HFFc6 (cell line): ENCODE measurements around the gene NFATC3. TPM values are rescaled to one million over a fixed set of nuclear protein-coding genes. Genes with fewer than 3 reads are reported as not detected.
A peak's percentile ranks its signal among the peaks of the same experiment; 100 is the strongest.

Experiments used
- DNase-seq: peaks from one replicate; pipeline ENCODE4 v3.0.0-alpha.2; 2018
- H3K27ac Mint-ChIP-seq: 2 replicates; pipeline ENCODE4 v1.8.0; 2020; ENCODE audit warnings: mild to moderate bottlenecking, mixed read lengths
- H3K27me3 Mint-ChIP-seq: 2 replicates; pipeline ENCODE4 v1.8.0; 2021; ENCODE audit warnings: mild to moderate bottlenecking, moderate library complexity, mixed read lengths; ENCODE audit not compliant: insufficient read depth
- H3K36me3 Mint-ChIP-seq: 2 replicates; pipeline ENCODE4 v1.8.0; 2021; ENCODE audit warnings: low read depth, mixed read lengths
- H3K4me1 Mint-ChIP-seq: 2 replicates; pipeline ENCODE4 v1.8.0; 2020; ENCODE audit warnings: low read depth, mixed read lengths
- H3K4me3 Mint-ChIP-seq: 2 replicates; pipeline ENCODE4 v1.8.0; 2020; ENCODE audit warnings: mild to moderate bottlenecking, moderate library complexity, mixed read lengths
- H3K9me3 Mint-ChIP-seq: 2 replicates; pipeline ENCODE4 v1.8.0; 2020; ENCODE audit warnings: mild to moderate bottlenecking, mixed read lengths
- CTCF ChIP-seq: fragments of 200-600 bp; sonication (generic); IDR thresholded peaks from 2 replicates; pipeline ENCODE4 v1.5.0; 2021; ENCODE audit warnings: antibody characterized with exemption, mild to moderate bottlenecking
- microRNA-seq: library from miRNA; unstranded; fragments of <30 nt; microRNA quantifications from one replicate; pipeline ENCODE4, GENCODE V29; 2019
- total RNA-seq, 6 experiments: library from RNA; stranded (reverse); fragmentation: NEBNext Ultra II Directional; extraction: Animal tissue kit (Norgen Biotek cat#: 25700); gene quantifications; 2 replicates in 1 of 6; 3 replicates in 5 of 6; pipeline ENCODE4 v1.2.3, GENCODE V29; 2021

The NFATC3 gene
- total RNA-seq, 6 experiments from 2014 or later, result 17.2 to 20.7 (median 19.9) TPM

- H3K4me1 Mint-ChIP-seq, result peaks cover 22% of the 10 kb centered on the region
- TF ChIP-seq CTCF, result no peak
- DNase-seq, result no peak
- no peak overlapping the region for H3K4me3 Mint-ChIP-seq
- no peak overlapping the region for H3K27ac Mint-ChIP-seq
- H3K27me3 Mint-ChIP-seq, result no peaks in the 10 kb centered on the region
- H3K9me3 Mint-ChIP-seq, result no peaks in the 10 kb centered on the region
- peaks cover 21% of the 10 kb centered on the region; the same call in 1 of the 2 replicates for H3K36me3 Mint-ChIP-seq
Observed at GRCh38 chr16:68273896-68274295, 188.7 kb downstream of the NFATC3 start.

GRCh38 chr16:68274441-68274840 is 189.3 kb downstream of the NFATC3 start:
- H3K4me1 Mint-ChIP-seq, result peaks cover 16% of the 10 kb centered on the region
- H3K9me3 Mint-ChIP-seq, result no peaks in the 10 kb centered on the region
- no peak for DNase-seq
- no peak for TF ChIP-seq CTCF
- peaks cover 15% of the 10 kb centered on the region; the same call in 1 of the 2 replicates for H3K36me3 Mint-ChIP-seq
- no peak overlapping the region for H3K4me3 Mint-ChIP-seq
- no peaks in the 10 kb centered on the region for H3K27me3 Mint-ChIP-seq
- H3K27ac Mint-ChIP-seq, result no peak overlapping the region

DNA sequence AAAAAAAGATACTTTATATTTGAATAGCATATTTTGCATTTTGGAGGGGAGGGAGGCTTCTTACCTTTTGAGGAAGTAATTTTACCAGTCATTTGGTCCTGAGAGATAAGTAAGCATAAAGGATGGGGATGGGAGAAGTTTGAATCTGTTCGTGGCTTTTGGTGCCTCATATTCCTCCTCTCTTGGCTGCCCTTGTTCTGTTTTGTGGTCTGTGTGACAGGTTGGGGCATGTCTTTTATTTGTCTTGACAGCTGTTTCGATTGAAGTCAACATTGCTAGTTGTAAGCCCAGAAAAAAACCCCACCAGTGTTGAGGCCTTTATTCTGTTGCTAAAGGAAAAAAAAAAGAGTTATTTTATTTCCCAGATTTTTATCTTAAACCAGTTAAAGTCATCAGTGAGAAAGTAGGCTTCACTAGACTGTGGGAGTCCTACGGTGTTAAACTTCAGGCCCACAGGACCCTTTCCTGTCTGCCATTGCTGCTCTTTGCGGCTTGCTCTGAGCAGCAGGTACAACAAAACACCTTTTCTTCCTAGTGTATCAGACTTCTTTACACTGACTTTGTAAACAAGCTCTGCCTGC is 190.5 kb downstream of the NFATC3 start:
- no peak for TF ChIP-seq CTCF
- H3K27me3 Mint-ChIP-seq, result no peaks in the 10 kb centered on the region
- H3K9me3 Mint-ChIP-seq, result no peaks in the 10 kb centered on the region
- peaks cover 21% of the 10 kb centered on the region for H3K36me3 Mint-ChIP-seq
- no peak for DNase-seq
- no peak overlapping the region for H3K4me3 Mint-ChIP-seq
- peaks cover 10% of the 10 kb centered on the region for H3K4me1 Mint-ChIP-seq
- H3K27ac Mint-ChIP-seq, result peak overlapping the region; percentile 24

DNA sequence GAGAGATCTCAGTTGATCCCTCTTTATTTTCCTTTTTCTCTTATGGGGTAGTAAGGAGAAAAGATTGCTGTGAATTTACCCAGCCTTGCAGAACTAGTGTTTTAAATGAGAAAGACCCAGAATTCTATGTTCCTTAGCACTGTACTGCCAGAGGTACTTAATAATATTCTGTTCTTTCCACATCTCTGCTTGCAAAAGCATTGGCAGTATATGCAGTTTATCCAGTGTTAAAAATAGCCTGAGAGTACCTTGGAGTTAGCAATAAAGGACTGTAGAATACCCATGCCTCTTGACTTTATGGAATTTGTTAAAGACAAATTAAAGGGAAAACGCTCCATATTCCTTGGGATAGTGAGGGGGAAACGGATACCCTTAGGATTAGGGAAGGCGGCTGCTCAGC is 191.1 kb downstream of the NFATC3 start:
- Mint-ChIP-seq H3K27ac (no peak overlapping the region), H3K27me3 (no peaks in the 10 kb centered on the region), H3K9me3 (no peaks in the 10 kb centered on the region), H3K4me1 (peaks cover 4% of the 10 kb centered on the region), H3K36me3 (peaks cover 22% of the 10 kb centered on the region), H3K4me3 (no peak overlapping the region)
- no peak for TF ChIP-seq CTCF
- no peak for DNase-seq

Small RNA genes lying within 50 kb of the gene (microRNA-seq; reads per million reads assigned to microRNA genes)
- gene MIR6773, result not detected

Other genes with a start within 250 kb of the NFATC3 start
- gene THAP11, start 243.1 kb upstream of the NFATC3 start, total RNA-seq, result 10 to 100 TPM; 15.1 to 18.6 (median 16.2) TPM
- 100 to 1,000 TPM; 182 to 195 (median 185) TPM for gene NUTF2, start 238.4 kb upstream of the NFATC3 start, total RNA-seq
- gene CENPT, start 237.7 kb upstream of the NFATC3 start, total RNA-seq, result 10 to 100 TPM; 51.2 to 64.2 (median 59.7) TPM
- 10 to 100 TPM; 60.2 to 81.0 (median 63.6) TPM for gene EDC4, start 212.3 kb upstream of the NFATC3 start, total RNA-seq
- gene NRN1L, start 200.5 kb upstream of the NFATC3 start, total RNA-seq, result under 1 TPM in 3 of 6 experiments, not detected in 3; 0.25 to 0.51 (median 0.38) TPM
- 10 to 100 TPM; 25.2 to 34.1 (median 29.3) TPM for gene PSKH1, start 192.1 kb upstream of the NFATC3 start, total RNA-seq
- under 1 TPM; 0.25 to 0.63 (median 0.43) TPM for gene CTRL, start 153.5 kb upstream of the NFATC3 start, total RNA-seq
- 10 to 100 TPM; 36.3 to 49.7 (median 40.0) TPM for gene PSMB10, start 148.5 kb upstream of the NFATC3 start, total RNA-seq
- 10 to 100 TPM; 17.6 to 21.8 (median 19.8) TPM for gene LCAT, start 141.2 kb upstream of the NFATC3 start, total RNA-seq
- gene SLC12A4, start 116.7 kb upstream of the NFATC3 start, total RNA-seq, result 100 to 1,000 TPM in 1 of 6 experiments, 10 to 100 TPM in 5; 89.8 to 113 (median 98.9) TPM
- not detected for gene DPEP3, start 104.9 kb upstream of the NFATC3 start, total RNA-seq
- gene DPEP2, start 85.9 kb upstream of the NFATC3 start, total RNA-seq, result not detected
- not detected for gene DPEP2NB, start 69.5 kb upstream of the NFATC3 start, total RNA-seq
- 1 to 10 TPM; 7.2 to 8.5 (median 8.2) TPM for gene DDX28, start 62.1 kb upstream of the NFATC3 start, total RNA-seq
- 10 to 100 TPM; 13.3 to 17.4 (median 15.9) TPM for gene DUS2, start 62.1 kb upstream of the NFATC3 start, total RNA-seq
- under 1 TPM in 4 of 6 experiments, not detected in 2; 0.05 to 0.14 (median 0.10) TPM for gene ESRP2, start 150.8 kb downstream of the NFATC3 start, total RNA-seq
- 10 to 100 TPM; 40.1 to 47.4 (median 44.4) TPM for gene PLA2G15, start 160.0 kb downstream of the NFATC3 start, total RNA-seq
- 10 to 100 TPM; 46.1 to 56.6 (median 50.8) TPM for gene SLC7A6, start 179.2 kb downstream of the NFATC3 start, total RNA-seq
- gene SLC7A6OS, start 225.6 kb downstream of the NFATC3 start, total RNA-seq, result 10 to 100 TPM; 10.5 to 16.2 (median 13.7) TPM
- gene PRMT7, start 225.6 kb downstream of the NFATC3 start, total RNA-seq, result 10 to 100 TPM; 32.1 to 37.7 (median 36.4) TPM